Heart right ventricle (tissue), 16 donors: Measurements from ENCODE around the gene ADARB2. TPM values are rescaled to one million over a fixed set of nuclear protein-coding genes. Genes with fewer than 3 reads are reported as not detected.

Experiments used
- ATAC-seq, 8 donors: fragments of 200-7000 bp; cut with Tn5 transposase; one replicate each; pipeline ENCODE4 v1.9.1; 2020; ENCODE audit warnings: mild to moderate bottlenecking in 8 of 8, moderate library complexity in 8 of 8, moderate number of reproducible peaks in 1 of 8
- DNase-seq, 2 donors: peaks; one replicate each; pipeline ENCODE4 v3.0.0-alpha.2; 2020
- H3K27ac ChIP-seq, 10 donors: fragments of 200-600 bp; sonication (generic) in 2 of 10; one replicate each; pipeline versions ENCODE4 v1.5.0 to v1.8.0; 2020 to 2022; ENCODE audit warnings: mild to moderate bottlenecking in 3 of 10
- H3K27me3 ChIP-seq, 7 donors: fragments of 200-600 bp; one replicate each; pipeline ENCODE4 v1.8.0; 2021 to 2022; ENCODE audit warnings: mild to moderate bottlenecking in 2 of 7
- H3K36me3 ChIP-seq, 9 donors: fragments of 200-600 bp; sonication (generic) in 1 of 9; one replicate each; pipeline versions ENCODE4 v1.5.0 to v1.8.0; 2020 to 2022; ENCODE audit warnings: mild to moderate bottlenecking in 2 of 9
- H3K4me1 ChIP-seq, 9 donors: fragments of 200-600 bp; sonication (generic) in 1 of 9; one replicate each; pipeline versions ENCODE4 v1.5.0 to v1.8.0; 2020 to 2022; ENCODE audit warnings: mild to moderate bottlenecking in 4 of 9
- H3K4me3 ChIP-seq, 10 donors: fragments of 200-600 bp; sonication (generic) in 2 of 10; one replicate each; pipeline versions ENCODE4 v1.5.0 to v1.8.0; 2020 to 2022; ENCODE audit warnings: mild to moderate bottlenecking in 7 of 10, moderate library complexity in 2 of 10
- H3K9me3 ChIP-seq, 11 donors: fragments of 200-600 bp in 10 of 11; sonication (generic) in 2 of 11; one replicate each; pipeline versions ENCODE4 v1.5.0 to v1.8.0; 2013 to 2022; ENCODE audit warnings: mild to moderate bottlenecking in 2 of 11, control low read depth in 1 of 11, moderate library complexity in 1 of 11
- CTCF ChIP-seq, 9 donors: fragments of 200-600 bp; sonication (generic) in 2 of 9; IDR thresholded peaks; one replicate each; pipeline versions ENCODE4 v1.5.0 to v1.8.0; 2021 to 2022; ENCODE audit warnings: antibody characterized with exemption in 9 of 9, mild to moderate bottlenecking in 5 of 9, moderate library complexity in 1 of 9
- WGBS, 2 donors: extraction: QIAGEN DNeasy Blood & Tissue Kit; methylation state at CpG; one replicate each; pipeline ENCODE4 v1.1.7; 2013; ENCODE audit warnings: inconsistent platforms in 1 of 2; 5-methylcytosine and 5-hydroxymethylcytosine counted together
- intact Hi-C, 10 donors: fragments of 100-400 bp; cut with DNase I; formaldehyde crosslinking; loops; one replicate each; pipeline versions ENCODE4 v1.11.1 to v1.14.2; 2022
- polyA plus RNA-seq, 2 donors: library from polyadenylated mRNA; stranded (reverse); fragments of 200-250 nt; gene quantifications; one replicate each; pipeline ENCODE4 v1.2.3, GENCODE V29; 2013
- total RNA-seq, 10 donors: library from RNA; stranded (reverse); fragmentation: NEBNext Ultra II Directional in 3 of 10; extraction: Animal tissue kit (Norgen Biotek cat#: 25700) in 3 of 10; gene quantifications; one replicate each; pipeline versions ENCODE4 v1.2.1 to v1.2.4, GENCODE V29; 2021 to 2023
- donor health status: Arrhythmogenic right ventricular cardiomyopathy.
- donor health status: ischemic (EF 13 %, LVEDD 7.1; RV severe dilation, severe dysfunction).
- donor health status: healthy with polysubstance abuse.
- donor health status: DM: no; HTN: yes; CAD: no.
- donor health status: DM: no; HTN: no; CAD: no.
- donor health status: ischemic (EF 25% LVEDD 6.9; RV normal size, moderate dysfunction).
- donor health status: ischemic (EF 25% LVEDD 5.7; RV mildly dilated, moderate dysfunction).
- donor health status: healthy.
- donor health status: DM: yes; HTN: yes; CAD: no.
- donor health status: Ischemic cardiomyopathy.
- donor health status: ischemic (EF 35%, LVEDD 5.7; RV mildly dilated, moderate dysfunction).
- donor health status: nonischemic (EF 11% LVEDD 7.7; RV severe dilation, severe dysfunction).
- donor health status: DM: yes; HTN: yes; CAD: no.
- donor health status: PGD.
- donor health status: ischemic (EF 29% LVEDD 5.4; RV normal size, mild dysfunction).
- donor health status: nonischemic (EF 23%, LVEDD 6.1; RV moderate dilation, normal function).

ADARB2 gene
- total and polyA plus RNA-seq, 12 donors = 0.08 to 0.47 (median 0.17) TPM; not detected in 2

DNA sequence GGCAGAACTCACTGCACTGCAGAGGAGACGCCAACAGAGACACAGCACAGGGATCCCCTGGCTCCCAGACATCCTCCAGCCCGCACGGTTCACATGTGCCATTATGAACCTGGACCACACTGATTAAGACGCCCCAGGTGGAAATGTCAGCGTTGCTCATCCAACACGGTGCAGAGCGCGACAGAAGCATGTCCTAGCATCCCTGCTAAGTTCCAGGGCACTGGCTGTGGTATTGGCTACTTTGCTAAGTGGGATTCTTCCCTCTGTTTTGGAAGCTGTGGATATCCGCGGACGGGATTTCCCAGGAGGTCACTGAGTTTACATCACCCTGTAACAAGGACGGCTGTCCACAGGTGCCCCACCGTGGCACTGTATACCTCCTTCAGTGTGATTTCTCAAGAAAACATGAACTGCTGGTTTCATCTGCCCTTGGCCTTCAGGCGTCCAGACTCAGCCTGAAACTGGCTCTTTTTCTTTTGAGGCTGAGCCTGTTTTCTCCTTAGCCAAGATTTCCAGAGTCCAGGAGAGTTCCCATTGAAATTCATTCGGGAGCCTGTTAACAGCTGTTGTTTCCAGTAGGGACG is 357.1 kb downstream of the ADARB2 start:
- intact Hi-C loops = no loop called here
- DNase-seq = no peak
- Histone ChIP-seq H3K27me3 (peaks cover 0 to 76% (median 43%) of the 10 kb centered on the region in 7 donors), H3K9me3 (no peaks in the 10 kb centered on the region), H3K4me1 (no peaks in the 10 kb centered on the region), H3K27ac (no peak overlapping the region), H3K36me3 (no peaks in the 10 kb centered on the region), H3K4me3 (no peak overlapping the region)
- no peak for TF ChIP-seq CTCF (IDR thresholded peaks at IDR 0.05)
- WGBS, 2 donors = 50 to 52% methylated on average over 16 of the region's 16 CpGs
- no peak for ATAC-seq

DNA sequence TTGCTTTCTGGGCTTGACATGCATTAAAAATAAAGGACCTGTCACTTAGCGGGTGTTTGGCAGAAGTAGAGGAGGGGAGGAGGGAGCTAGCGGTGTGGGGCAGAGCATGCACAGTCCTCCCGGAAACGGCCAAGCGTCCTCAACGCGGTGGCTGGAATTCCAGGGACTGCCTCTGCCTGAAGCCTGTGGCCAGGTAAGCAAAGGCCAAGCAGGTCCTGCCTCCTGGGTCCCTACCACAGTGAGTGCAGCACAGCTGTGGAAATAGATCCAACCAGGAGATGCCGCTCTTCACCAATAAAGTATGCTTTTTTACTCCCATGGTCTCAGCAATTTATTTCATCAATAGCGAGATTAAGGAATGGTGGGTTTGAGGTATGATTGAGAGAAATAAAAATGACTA is 357.7 kb downstream of the ADARB2 start:
- intact Hi-C loops = no loop called here
- no peak overlapping the region for H3K27ac ChIP-seq
- H3K4me3 ChIP-seq = no peak overlapping the region
- peaks cover 0 to 81% (median 41%) of the 10 kb centered on the region in 7 donors for H3K27me3 ChIP-seq
- no peaks in the 10 kb centered on the region for H3K36me3 ChIP-seq
- no peak for ATAC-seq
- 29 to 40% methylated on average over 9 of the region's 9 CpGs for WGBS, 2 donors
- no peaks in the 10 kb centered on the region for H3K9me3 ChIP-seq
- TF ChIP-seq CTCF (IDR thresholded peaks at IDR 0.05) = no peak
- no peak for DNase-seq
- no peaks in the 10 kb centered on the region for H3K4me1 ChIP-seq

DNA sequence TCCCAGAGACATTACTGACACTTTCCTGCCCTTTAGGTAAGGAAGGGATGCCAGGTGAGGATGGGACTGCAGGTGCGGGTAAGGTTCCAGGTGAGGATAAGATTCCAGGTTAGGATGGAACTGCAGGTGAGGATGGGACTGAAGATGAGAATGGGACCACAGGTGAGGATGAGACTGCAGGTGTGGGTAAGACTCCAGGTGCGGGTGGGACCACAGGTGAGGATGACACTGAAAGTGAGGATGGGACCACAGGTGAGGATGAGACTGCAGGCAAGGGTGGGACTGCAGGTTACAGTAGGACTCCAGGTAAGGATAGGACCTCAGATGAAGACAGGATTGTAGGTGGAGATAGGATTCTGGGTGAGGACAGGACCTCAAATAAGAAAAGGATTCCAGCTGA is 358.9 kb downstream of the ADARB2 start:
- H3K27me3 ChIP-seq = peaks cover 0 to 72% (median 37%) of the 10 kb centered on the region in 7 donors
- no peak for TF ChIP-seq CTCF (IDR thresholded peaks at IDR 0.05)
- no peaks in the 10 kb centered on the region for H3K36me3 ChIP-seq
- 90 to 93% methylated on average over 2 of the region's 2 CpGs for WGBS, 2 donors
- ATAC-seq (no peak), DNase-seq (no peak)
- no peaks in the 10 kb centered on the region for H3K9me3 ChIP-seq
- H3K27ac ChIP-seq = no peak overlapping the region
- intact Hi-C loops = no loop called here
- H3K4me3 ChIP-seq = no peak overlapping the region
- no peaks in the 10 kb centered on the region for H3K4me1 ChIP-seq

- Histone ChIP-seq H3K9me3 (no peaks in the 10 kb centered on the region), H3K4me3 (no peak overlapping the region), H3K27me3 (peaks cover 0 to 66% (median 37%) of the 10 kb centered on the region in 7 donors), H3K36me3 (no peaks in the 10 kb centered on the region), H3K4me1 (no peaks in the 10 kb centered on the region), H3K27ac (no peak overlapping the region)
- DNase-seq (no peak), ATAC-seq (no peak)
- intact Hi-C loops = no loop called here
- WGBS, 2 donors = 37 to 40% methylated on average over 14 of the region's 14 CpGs
- TF ChIP-seq CTCF (IDR thresholded peaks at IDR 0.05) = no peak
Observed at GRCh38 chr10:1377740-1378397, 359.5 kb downstream of the ADARB2 start.
